ENCODE measurements around the gene PLA2G12A. TPM values are rescaled to one million over a fixed set of nuclear protein-coding genes. Genes with fewer than 3 reads are reported as not detected.

The PLA2G12A gene
- total and polyA plus RNA-seq, 9 of the 15 experiments (the other 6 are each of a cell fraction or from before 2014, with no cell fraction given), result 24.2 to 226 (median 80.5) TPM

GRCh38 chr4:109730619-109731545, 1.0 kb upstream of the PLA2G12A start (continued):
- TF ChIP-seq ZNF282 (CRISPR knock-in tag; IDR thresholded peaks at IDR 0.05) (no peak), USF1 (CRISPR knock-in tag; IDR thresholded peaks at IDR 0.05) (no peak), HDAC6 (IDR thresholded peaks at IDR 0.05; ENCODE audit: low read depth, low read length) (no peak), ZNF586 (CRISPR knock-in tag; conservative IDR thresholded peaks at IDR 0.05) (no peak), MEF2D (tag; conservative IDR thresholded peaks at IDR 0.05; ENCODE audit: low read depth) (peak; percentile 91), MBD2 (IDR thresholded peaks at IDR 0.05; ENCODE audit: borderline replicate concordance, low read depth) (no peak), DIDO1 (tag; IDR thresholded peaks at IDR 0.05; ENCODE audit: low read depth) (no peak), MAX (CRISPR knock-in tag; IDR thresholded peaks at IDR 0.05) (no peak), SMAD3 (CRISPR knock-in tag; conservative IDR thresholded peaks at IDR 0.05) (no peak), ADNP (tag; IDR thresholded peaks at IDR 0.05) (peak; percentile 100), CEBPB (tag; IDR thresholded peaks at IDR 0.05) (peak; percentile 48), GMEB1 (CRISPR knock-in tag; IDR thresholded peaks at IDR 0.05) (peak; percentile 15; the same call in 1 of the 2 replicates), CTCF (IDR thresholded peaks at IDR 0.05 in 2 of 3, conservative IDR thresholded peaks at IDR 0.05 in 1 of 3; ENCODE audit: insufficient read depth in 2 of 3, low read depth in 1 of 3, low read length in 3 of 3) (no peak)

Data from K562 (cell line).